GM12873 (cell line): ENCODE measurements around the gene CBY1.

Source experiments
- TF ChIP-seq, protein P1 (sequence below): IDR thresholded peaks from 2 replicates; pipeline ENCODE4 v1.5.1; 2012; ENCODE audit warnings: low read depth, mild to moderate bottlenecking, moderate library complexity, low read length, control low read depth; ENCODE audit not compliant: insufficient read depth; ENCODE audit errors: missing control alignments

The CBY1 gene

DNA sequence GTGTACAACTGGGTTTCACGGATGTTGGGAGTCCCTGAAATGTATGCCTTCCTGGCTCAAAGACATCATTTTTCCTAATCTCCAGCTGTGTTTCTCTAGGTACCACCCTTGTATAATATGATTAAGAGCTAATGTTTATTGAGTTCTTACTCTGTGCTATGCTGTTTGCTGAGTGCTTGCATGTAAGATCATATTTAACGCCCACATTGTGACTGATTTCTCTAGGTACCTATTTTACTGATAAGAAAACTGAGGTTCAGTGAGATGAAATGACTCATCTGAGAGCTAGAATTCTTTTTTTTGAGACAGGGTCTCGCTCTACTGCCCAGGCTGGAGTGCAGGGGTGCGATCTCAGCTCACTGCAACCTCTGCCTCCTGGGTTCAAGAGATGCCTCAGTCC, 42.9 kb upstream of the CBY1 start:
- TF ChIP-seq, protein P1, sequence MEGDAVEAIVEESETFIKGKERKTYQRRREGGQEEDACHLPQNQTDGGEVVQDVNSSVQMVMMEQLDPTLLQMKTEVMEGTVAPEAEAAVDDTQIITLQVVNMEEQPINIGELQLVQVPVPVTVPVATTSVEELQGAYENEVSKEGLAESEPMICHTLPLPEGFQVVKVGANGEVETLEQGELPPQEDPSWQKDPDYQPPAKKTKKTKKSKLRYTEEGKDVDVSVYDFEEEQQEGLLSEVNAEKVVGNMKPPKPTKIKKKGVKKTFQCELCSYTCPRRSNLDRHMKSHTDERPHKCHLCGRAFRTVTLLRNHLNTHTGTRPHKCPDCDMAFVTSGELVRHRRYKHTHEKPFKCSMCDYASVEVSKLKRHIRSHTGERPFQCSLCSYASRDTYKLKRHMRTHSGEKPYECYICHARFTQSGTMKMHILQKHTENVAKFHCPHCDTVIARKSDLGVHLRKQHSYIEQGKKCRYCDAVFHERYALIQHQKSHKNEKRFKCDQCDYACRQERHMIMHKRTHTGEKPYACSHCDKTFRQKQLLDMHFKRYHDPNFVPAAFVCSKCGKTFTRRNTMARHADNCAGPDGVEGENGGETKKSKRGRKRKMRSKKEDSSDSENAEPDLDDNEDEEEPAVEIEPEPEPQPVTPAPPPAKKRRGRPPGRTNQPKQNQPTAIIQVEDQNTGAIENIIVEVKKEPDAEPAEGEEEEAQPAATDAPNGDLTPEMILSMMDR = no peak

DNA sequence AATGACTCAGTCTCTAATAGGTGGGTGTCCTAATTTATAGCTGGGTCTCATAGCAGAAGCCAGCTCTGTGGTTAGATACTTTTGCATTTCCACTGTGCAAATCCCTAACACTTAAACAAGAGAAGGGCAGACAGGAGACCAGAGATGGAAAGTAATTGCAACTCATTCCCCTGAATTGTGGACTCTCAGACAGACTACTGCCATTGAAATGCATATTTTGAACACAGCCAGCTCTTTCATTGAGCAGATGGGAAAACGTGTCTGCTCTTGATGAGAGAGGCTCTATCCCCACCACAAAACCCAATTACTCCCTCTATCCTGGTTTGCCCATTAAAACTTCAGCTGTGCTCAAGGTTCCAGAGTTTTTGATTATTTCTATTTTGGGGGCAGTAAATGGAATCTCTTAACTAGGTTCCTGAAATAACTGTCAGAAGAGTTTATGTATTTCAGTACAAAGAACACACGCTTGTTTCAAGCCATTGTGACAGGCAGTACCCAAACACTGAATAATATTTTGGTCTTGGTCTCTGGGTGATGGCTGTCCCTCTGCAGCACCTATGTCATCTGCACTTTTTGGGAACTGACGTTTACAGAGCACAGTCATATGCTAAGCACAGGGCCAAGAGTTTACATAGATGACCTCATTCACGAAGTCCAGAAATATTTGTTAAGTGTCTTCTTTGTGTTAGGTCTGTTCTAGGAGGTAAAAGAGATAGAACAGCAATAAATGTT, 41.9 kb upstream of the CBY1 start:
- TF ChIP-seq, protein P1 = no peak

DNA sequence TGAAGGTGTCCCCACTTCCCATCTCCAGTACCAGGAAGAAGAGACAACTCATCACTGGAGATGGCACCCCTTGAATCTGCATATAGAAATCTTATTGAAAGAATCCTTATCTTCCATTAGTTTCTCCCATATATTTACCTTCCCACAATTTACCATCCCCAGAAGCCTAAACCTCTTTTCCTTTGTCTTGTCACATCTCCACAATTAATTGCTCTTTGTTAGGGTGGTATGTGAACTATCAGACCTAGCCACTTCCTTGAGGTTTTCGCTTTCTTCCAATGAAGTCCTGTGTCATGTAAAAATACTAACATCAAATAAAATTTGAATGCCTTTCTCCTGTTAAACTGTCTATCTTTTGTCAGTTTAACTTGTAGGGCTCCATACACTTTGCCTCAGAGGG, 38.2 kb upstream of the CBY1 start:
- TF ChIP-seq, protein P1 = no peak

DNA sequence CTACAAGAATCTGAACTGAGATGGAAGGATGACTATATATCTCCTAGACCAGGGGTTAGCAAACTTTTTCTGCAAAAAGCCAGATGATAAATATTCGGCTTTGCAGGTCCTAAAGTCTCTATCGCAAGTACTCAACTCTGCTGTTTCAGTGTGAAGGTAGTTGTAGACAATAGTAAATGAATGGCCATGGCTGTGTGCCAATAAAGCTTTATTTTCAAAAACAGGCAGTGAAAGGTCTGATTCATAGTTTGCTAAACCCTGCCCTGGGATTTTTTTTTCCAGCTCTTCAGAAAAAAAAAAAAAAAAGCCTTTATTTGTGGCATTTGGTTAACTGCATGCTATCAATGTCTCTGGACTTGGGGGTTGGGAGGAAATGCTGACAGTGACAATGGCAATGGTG, 37.8 kb upstream of the CBY1 start:
- TF ChIP-seq, protein P1 = no peak

DNA sequence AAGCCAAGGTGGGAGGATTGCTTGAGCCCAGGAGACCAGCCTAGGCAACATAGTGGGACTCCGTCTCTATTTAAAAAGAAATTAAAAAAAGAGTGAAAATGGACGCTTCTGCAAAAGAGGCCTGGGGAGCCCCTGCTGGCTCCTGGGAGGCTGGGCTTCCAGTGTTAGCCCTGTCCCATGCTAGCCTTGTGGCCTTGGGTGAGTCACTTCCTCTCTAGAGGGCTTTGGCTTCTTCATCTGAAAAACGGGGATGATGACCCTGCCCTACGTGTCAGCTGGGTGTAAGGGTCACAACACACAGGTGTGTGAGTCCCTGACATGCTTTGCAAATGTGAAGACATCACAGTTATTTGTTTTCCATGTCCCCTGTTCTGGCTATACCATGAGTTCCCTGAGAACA, 33.1 kb upstream of the CBY1 start:
- TF ChIP-seq, protein P1 = no peak

DNA sequence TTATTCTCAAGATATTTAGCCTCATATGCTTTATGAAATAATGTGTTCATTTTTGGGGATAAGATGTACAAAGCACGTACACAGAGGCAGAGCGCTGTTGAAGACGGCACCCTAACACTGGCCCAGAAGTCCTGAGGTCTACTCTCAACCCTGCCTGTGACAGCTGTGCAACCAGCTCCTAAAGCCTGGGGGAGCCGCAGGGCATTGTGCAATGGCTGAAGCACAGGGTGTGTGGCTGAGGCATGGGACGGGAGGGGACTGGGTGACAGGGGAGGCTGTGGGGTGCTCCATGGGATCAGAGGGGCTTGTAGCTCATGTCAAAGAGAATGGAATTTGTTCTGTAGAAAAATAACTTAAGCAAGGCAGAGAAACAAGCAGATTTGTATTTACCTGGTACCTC, 28.0 kb upstream of the CBY1 start:
- TF ChIP-seq, protein P1 = no peak

DNA sequence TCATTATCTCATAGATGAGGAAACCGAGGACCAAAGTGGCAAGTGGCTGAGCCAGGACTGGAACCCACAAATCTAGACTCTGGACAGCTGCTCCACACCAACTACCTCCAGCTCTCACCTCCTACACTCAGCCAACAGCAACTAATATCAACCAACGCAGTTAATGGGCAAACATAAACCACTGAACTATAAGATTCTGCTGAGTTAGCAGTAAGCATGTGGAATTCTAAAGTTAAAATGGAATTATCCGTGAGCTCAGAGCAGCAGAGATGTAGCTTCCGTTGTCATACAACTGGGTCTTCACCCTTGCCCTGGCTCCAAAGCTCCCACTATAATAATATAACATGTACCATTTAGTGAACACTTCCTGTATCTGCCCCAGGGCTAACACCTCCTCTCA, 27.3 kb upstream of the CBY1 start:
- TF ChIP-seq, protein P1 = no peak

DNA sequence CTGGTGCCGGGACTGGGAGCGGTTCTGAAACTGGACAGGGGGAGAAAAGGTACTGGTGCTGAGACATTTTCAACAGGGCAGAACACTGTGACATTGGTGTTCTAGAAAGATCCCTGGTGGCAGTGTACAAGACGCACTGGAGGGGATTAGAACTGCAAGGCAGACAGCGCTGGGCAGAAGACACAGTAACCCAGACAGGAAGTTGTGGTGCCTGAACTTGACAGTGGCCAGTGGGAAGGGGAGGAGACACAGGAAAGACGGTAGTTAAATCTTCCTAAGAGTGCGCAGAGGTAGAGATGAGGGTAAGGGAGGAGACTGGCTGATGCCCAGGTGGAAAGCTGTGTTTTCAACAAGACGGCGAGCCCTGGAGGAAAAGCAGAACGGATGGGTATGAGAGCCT, 24.7 kb upstream of the CBY1 start:
- TF ChIP-seq, protein P1 = no peak
